GM10248 (cell line): ENCODE results near the gene PFN4.

Experiments
- CTCF ChIA-PET: fragments of 300-600 bp; sonication (Branson Sonifier 250); formaldehyde crosslinking; extraction: SDS; loops from one replicate; lab custom pipeline; 2021; ENCODE audit warnings: antibody characterized with exemption; lab: Yijun Ruan, JAX
- POLR2A ChIA-PET: fragments of 350-650 bp; sonication (Branson Sonifier 250); formaldehyde crosslinking; extraction: SDS; loops from one replicate; lab custom pipeline; 2020; ENCODE audit warnings: antibody characterized with exemption; lab: Yijun Ruan, JAX
- DNase-seq: peaks from one replicate; pipeline ENCODE4 v3.0.0; 2012; ENCODE audit errors: extremely low spot score
- TF ChIP-seq, protein P1 (sequence below): IDR thresholded peaks from 2 replicates; pipeline ENCODE4 v1.5.1; 2012; ENCODE audit warnings: mild to moderate bottlenecking, low read depth; ENCODE audit errors: extremely low read depth, missing control alignments, control extremely low read depth

Gene PFN4

DNA sequence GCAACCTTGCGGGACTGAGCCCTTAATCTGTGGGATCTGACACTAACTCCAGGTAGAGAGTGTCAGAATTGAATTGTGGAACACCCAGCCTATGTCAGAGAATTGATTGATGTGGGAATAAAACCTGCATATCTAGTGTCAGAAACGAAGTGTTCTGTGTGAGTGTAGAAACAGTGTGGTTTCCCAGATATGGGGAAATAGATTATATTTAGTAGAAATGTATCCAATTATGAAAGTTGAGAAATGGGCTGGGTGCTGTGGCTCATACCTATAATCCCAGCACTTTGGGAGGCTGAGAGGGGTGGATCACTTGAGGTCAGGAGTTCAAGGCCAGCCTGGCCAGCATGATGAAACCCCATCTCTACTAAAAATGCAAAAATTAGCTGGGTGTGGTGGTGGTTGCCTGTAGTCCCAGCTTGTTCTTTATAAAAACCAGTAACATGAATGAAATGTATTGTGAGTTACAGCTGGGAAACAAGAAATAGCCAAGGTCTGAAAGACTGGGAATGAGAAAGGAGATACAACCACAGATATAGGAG, 34.2 kb downstream of the PFN4 start:
- no peak for DNase-seq
- POLR2A ChIA-PET = no interaction called here
- TF ChIP-seq, protein P1, sequence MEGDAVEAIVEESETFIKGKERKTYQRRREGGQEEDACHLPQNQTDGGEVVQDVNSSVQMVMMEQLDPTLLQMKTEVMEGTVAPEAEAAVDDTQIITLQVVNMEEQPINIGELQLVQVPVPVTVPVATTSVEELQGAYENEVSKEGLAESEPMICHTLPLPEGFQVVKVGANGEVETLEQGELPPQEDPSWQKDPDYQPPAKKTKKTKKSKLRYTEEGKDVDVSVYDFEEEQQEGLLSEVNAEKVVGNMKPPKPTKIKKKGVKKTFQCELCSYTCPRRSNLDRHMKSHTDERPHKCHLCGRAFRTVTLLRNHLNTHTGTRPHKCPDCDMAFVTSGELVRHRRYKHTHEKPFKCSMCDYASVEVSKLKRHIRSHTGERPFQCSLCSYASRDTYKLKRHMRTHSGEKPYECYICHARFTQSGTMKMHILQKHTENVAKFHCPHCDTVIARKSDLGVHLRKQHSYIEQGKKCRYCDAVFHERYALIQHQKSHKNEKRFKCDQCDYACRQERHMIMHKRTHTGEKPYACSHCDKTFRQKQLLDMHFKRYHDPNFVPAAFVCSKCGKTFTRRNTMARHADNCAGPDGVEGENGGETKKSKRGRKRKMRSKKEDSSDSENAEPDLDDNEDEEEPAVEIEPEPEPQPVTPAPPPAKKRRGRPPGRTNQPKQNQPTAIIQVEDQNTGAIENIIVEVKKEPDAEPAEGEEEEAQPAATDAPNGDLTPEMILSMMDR = no peak
- CTCF ChIA-PET = interaction anchor here (1.0 to 1.4 kb wide), 2 partner anchors 16 to 75 kb away, joined by 3 to 4 read pairs; no protein-coding TSS in a partner anchor

DNA sequence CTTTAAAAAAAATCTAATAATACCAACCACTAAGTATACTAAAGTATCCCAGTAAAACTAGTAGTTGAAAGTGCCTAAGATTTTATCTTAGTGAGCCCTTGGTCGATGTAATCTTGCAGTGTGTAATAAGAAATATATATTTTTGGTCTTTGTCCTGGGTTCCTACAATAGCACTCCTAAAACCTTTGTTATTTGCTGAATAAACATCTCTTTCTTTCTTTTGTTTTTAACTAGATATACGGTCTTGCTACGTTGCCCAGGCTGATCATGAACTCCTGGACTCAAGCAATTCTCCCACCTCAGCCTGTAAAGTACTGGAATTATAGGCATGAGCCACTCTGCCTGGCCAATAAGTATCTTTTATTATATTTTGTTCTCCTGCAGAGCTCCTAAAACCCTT, 36.1 kb downstream of the PFN4 start:
- no peak for DNase-seq

DNA sequence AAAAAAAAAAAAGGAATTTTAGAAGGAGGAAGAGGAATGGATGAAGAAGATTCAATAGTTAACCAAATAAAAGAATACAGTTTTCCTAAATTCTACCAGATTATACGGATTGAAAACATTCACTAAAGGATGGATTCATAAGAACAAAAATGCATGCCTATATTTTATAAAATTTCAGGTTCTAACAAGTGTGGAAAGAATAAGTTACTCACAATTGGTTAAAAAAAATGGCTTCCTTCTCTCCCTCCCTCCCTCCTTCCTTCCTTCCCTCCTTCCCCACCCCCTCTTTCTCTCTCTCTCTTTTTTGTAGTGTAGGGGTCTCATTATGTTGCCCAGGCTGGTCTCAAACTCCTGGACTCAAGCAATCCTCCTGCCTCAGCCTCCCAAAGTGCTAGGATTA, 36.9 kb downstream of the PFN4 start:
- POLR2A ChIA-PET = no interaction called here
- CTCF ChIA-PET = interaction anchor here (1.0 kb wide), 1 partner anchor 8 kb away, joined by 3 read pairs; no protein-coding TSS in a partner anchor
- TF ChIP-seq, protein P1 = no peak
- no peak for DNase-seq

More for the DNA sequence above, 36.1 kb downstream of the PFN4 start:
- CTCF ChIA-PET = interaction anchor here (1.0 kb wide), 1 partner anchor 8 kb away, joined by 3 read pairs; no protein-coding TSS in a partner anchor
- POLR2A ChIA-PET = no interaction called here
- TF ChIP-seq, protein P1 = no peak

DNA sequence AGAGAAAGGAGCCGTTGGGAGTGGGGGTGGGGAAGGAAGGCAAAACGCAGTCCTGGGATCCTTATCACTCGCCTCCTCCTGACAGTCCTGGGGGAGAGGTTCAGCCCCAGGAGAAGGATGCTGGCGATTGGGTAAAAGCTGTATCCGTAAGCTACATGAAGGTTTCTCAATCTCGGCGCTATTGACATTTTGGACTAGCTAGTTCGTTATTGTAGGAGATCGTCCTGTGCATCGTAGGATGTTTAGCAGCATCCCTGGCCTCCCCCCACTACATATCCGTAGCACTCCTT, 38.0 kb downstream of the PFN4 start:
- ChIA-PET CTCF (interaction anchor here (0.8 to 5.3 kb wide), 28 partner anchors 9 to 383 kb away, joined by 3 to 91 read pairs (median 7); partner anchors contain the start of genes ATAD2B, SF3B6 and WDCP), POLR2A (no interaction called here)
- TF ChIP-seq, protein P1 = no peak
- DNase-seq = no peak

DNA sequence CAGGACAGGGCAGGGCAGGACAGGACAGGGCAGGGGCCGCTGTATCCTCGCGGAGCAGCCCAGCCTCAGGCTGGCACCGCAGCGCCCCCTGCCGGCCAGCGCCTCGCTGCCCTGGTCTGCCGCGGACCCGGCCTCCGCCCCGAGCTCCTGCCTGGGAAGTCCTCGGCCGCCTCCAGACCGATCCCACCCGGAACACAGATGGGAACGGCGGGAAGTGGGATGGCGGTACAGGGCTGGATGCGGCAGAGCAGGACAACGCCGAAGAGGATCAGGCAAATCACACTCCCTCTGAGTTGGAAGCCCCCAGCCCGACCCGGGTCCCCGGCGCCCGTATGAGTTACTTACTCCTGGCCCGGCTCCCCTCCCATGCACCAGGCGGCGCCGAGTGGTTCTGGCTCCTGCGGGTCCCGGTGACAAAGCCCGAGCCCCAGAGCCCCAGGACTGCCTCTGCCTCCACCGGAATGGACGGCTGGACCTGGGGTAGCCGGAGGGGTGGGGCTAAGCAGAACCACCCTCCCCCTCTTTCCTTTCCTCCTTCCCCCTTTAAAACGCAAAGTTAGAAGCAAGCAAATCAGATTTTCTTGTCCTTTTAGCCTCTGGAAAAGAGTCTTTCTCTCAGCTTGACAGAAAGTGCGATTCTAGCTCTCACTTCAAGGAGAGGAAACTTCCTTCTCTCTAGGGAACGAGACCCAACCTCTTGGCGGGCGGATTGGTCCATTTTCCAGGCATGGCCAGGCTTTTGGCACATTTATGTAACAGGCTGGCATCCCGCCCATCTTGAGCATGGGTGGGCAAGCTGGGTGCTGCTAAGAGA, 38.5 kb downstream of the PFN4 start, which contains the start of gene TP53I3:
TP53I3 (minus strand) TSS at position 449 of the 814 bp plus-strand sequence. CDS start 508 bp downstream, outside the sequence.
- CTCF ChIA-PET = interaction anchor here (0.6 to 5.3 kb wide), 64 partner anchors 8 to 644 kb away, joined by 3 to 91 read pairs (median 5); partner anchors contain the start of genes ATAD2B, ITSN2, SF3B6 and WDCP
- DNase-seq = peak; percentile 90
- TF ChIP-seq, protein P1 = peak; percentile 96
- POLR2A ChIA-PET = interaction anchor here (0.5 to 1.1 kb wide), 4 partner anchors 38 to 202 kb away, joined by 4 to 10 read pairs (median 6); partner anchors contain the start of gene PFN4
